Trophoblast cell (in vitro differentiated cells and primary cell): ENCODE data around the gene MIGA1.

Experiments
- DNase-seq, 2 donors: peaks; one replicate each; pipeline ENCODE4 v3.0.0-alpha.2; 2016
- H2AFZ ChIP-seq: 2 replicates; pipeline ENCODE4 v1.6.1; 2013; ENCODE audit warnings: low read length, moderate library complexity, mild to moderate bottlenecking; ENCODE audit not compliant: insufficient read depth, poor library complexity
- H2AK5ac ChIP-seq: 2 replicates; pipeline ENCODE4 v1.6.1; 2013; ENCODE audit warnings: mild to moderate bottlenecking, low read length
- H2BK120ac ChIP-seq: 2 replicates; pipeline ENCODE4 v1.6.1; 2013; ENCODE audit warnings: low read length, mild to moderate bottlenecking, moderate library complexity; ENCODE audit not compliant: insufficient read depth, poor library complexity
- H2BK12ac ChIP-seq: 2 replicates; pipeline ENCODE4 v1.6.1; 2013; ENCODE audit warnings: mild to moderate bottlenecking, low read length, moderate library complexity
- H2BK5ac ChIP-seq: 2 replicates; pipeline ENCODE4 v1.6.1; 2013; ENCODE audit warnings: low read length, low read depth, moderate library complexity, mild to moderate bottlenecking; ENCODE audit not compliant: poor library complexity
- H3K14ac ChIP-seq: 2 replicates; pipeline ENCODE4 v1.6.1; 2013; ENCODE audit warnings: mild to moderate bottlenecking, low read length
- H3K18ac ChIP-seq: 2 replicates; pipeline ENCODE4 v1.6.1; 2013; ENCODE audit warnings: mild to moderate bottlenecking, low read length
- H3K23ac ChIP-seq: 2 replicates; pipeline ENCODE4 v1.6.1; 2013; ENCODE audit warnings: low read length
- H3K27ac ChIP-seq: 2 replicates; pipeline ENCODE4 v1.5.1; 2013; ENCODE audit warnings: low read depth, mild to moderate bottlenecking, inconsistent platforms, low read length, moderate library complexity
- H3K27me3 ChIP-seq: 2 replicates; pipeline ENCODE4 v1.6.1; 2013; ENCODE audit warnings: inconsistent platforms, mild to moderate bottlenecking, low read length, moderate library complexity; ENCODE audit not compliant: insufficient read depth
- H3K36me3 ChIP-seq, 2 experiments: 1 replicate in 1 of 2; 2 replicates in 1 of 2; pipeline ENCODE4 v1.6.1; 2013; ENCODE audit warnings: low read length in 2 of 2, mild to moderate bottlenecking in 2 of 2, moderate library complexity in 1 of 2; ENCODE audit not compliant: insufficient read depth in 2 of 2, control insufficient read depth in 1 of 2
- H3K4ac ChIP-seq: 2 replicates; pipeline ENCODE4 v1.6.1; 2013; ENCODE audit warnings: low read depth, mild to moderate bottlenecking, low read length, moderate library complexity
- H3K4me1 ChIP-seq, 2 experiments: 1 replicate in 1 of 2; 2 replicates in 1 of 2; pipeline ENCODE4 v1.6.1; 2013; ENCODE audit warnings: low read length in 2 of 2, mild to moderate bottlenecking in 2 of 2, moderate library complexity in 1 of 2; ENCODE audit not compliant: insufficient read depth in 2 of 2, control insufficient read depth in 1 of 2
- H3K4me2 ChIP-seq: 2 replicates; pipeline ENCODE4 v1.6.1; 2013; ENCODE audit warnings: inconsistent platforms, mild to moderate bottlenecking, low read length, moderate library complexity
- H3K4me3 ChIP-seq: 2 replicates; pipeline ENCODE4 v1.5.1; 2013; ENCODE audit warnings: mild to moderate bottlenecking, low read depth, low read length, inconsistent platforms
- H3K79me1 ChIP-seq: one replicate; pipeline ENCODE4 v1.6.1; 2013; ENCODE audit warnings: low read length
- H3K79me2 ChIP-seq: 2 replicates; pipeline ENCODE4 v1.6.1; 2013; ENCODE audit warnings: low read length, mild to moderate bottlenecking; ENCODE audit not compliant: control insufficient read depth, insufficient read depth, poor library complexity
- H3K9ac ChIP-seq: 2 replicates; pipeline ENCODE4 v1.6.1; 2013; ENCODE audit warnings: mild to moderate bottlenecking, low read length
- H3K9me3 ChIP-seq: 2 replicates; pipeline ENCODE4 v1.6.1; 2013; ENCODE audit warnings: low read depth, mild to moderate bottlenecking, control low read depth, inconsistent platforms, low read length; ENCODE audit not compliant: insufficient read depth
- H4K12ac ChIP-seq: 2 replicates; pipeline ENCODE4 v1.6.1; 2013; ENCODE audit warnings: low read depth, mild to moderate bottlenecking, low read length, moderate library complexity
- H4K8ac ChIP-seq: 2 replicates; pipeline ENCODE4 v1.6.1; 2013; ENCODE audit warnings: low read depth, mild to moderate bottlenecking, low read length, moderate library complexity
- H4K91ac ChIP-seq: one replicate; pipeline ENCODE4 v1.6.1; 2013; ENCODE audit warnings: low read depth, mild to moderate bottlenecking, low read length, moderate library complexity
- WGBS: extraction: QIAGEN DNeasy Blood & Tissue Kit; methylation state at CpG from one replicate; pipeline ENCODE4 v1.1.7; 2013; ENCODE audit warnings: missing lambda C conversion rate; ENCODE audit not compliant: insufficient read length, insufficient coverage; ENCODE audit errors: extremely low coverage; 5-methylcytosine and 5-hydroxymethylcytosine counted together

MIGA1 gene

DNA sequence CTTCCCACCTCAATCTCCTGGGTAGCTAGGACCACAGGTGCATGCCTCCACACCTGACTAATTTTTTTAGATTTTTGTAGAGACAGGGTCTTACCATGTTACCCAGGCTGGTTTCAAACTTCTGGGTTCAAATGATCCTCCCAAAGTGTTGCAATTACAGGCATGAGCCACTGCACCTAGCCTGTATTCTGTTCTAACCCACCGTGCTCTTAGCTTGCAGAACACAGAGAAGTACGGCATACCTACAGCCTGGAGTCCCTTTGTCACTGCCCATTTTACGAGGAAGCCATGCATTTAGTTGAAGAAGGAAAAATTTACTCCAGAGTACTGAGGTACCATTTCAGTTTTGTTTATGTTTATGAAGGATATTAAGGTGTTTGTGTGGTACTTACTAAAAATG, 79.3 kb downstream of the MIGA1 start:
- Histone ChIP-seq H3K79me1 (no peaks in the 10 kb centered on the region), H2BK12ac (no peak overlapping the region), H3K36me3 (peaks cover 0 to 1% of the 10 kb centered on the region in 2 experiments), H3K9ac (no peak overlapping the region), H3K79me2 (no peaks in the 10 kb centered on the region), H2BK5ac (no peak overlapping the region), H3K23ac (no peak overlapping the region), H3K4ac (no peak overlapping the region), H2AFZ (no peak overlapping the region), H3K27me3 (no peaks in the 10 kb centered on the region), H3K9me3 (no peaks in the 10 kb centered on the region), H3K18ac (no peak overlapping the region), H4K91ac (no peak overlapping the region), H3K14ac (no peak overlapping the region), H3K27ac (no peak overlapping the region), H3K4me3 (no peak overlapping the region), H2BK120ac (no peak overlapping the region), H4K8ac (no peak overlapping the region), H3K4me1 (no peaks in the 10 kb centered on the region), H4K12ac (no peak overlapping the region), H2AK5ac (no peak overlapping the region), H3K4me2 (no peak overlapping the region)
- DNase-seq = no peak
- WGBS = no CpG with 5 or more reads among the region's 3 CpGs

DNA sequence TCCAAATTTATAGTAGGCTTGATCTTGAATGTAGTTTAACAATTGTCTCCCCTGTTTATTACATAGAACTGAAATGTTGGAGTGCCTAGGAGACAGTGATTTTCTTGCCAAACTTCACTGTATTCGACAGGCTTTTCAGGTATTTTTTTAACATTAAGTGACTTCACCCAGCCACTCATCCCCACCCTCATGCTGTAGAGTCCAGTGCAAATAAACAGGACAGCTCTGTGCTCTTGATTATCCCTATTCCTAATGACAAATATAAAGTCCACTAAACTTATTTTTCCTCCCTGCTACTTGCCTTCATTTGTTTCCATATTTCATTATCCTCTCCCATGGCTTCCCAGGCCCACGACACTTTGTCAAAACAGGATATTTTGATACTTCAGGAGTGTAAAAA, 79.8 kb downstream of the MIGA1 start:
- H4K91ac ChIP-seq = no peak overlapping the region

DNA sequence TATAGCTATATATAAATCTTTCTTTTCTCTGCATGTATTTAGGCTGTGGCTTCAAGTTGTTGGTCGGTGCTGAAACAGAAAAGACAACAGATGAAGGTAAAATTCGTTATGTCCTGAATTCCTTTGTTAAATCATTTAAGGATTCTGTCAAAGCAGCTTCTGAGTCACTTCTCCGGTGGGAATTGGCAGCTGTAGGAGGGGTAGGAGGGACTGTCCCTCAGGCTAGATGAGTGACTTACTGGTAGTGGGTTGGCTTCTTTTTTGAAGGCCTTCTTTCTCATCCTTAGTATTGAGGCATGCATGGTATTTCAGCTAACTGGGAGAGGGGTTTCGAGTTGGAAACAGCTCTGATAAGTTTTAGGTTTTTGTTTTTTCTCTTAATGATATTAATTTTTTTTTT, 86.8 kb downstream of the MIGA1 start:
- WGBS = no CpG with 5 or more reads among the region's 4 CpGs
- no peaks in the 10 kb centered on the region for H3K27me3 ChIP-seq
- H3K4me3 ChIP-seq = no peak overlapping the region
- no peak overlapping the region for H2AFZ ChIP-seq
- no peaks in the 10 kb centered on the region for H3K79me1 ChIP-seq
- peaks cover 2% of the 10 kb centered on the region for H3K9me3 ChIP-seq
- H3K9ac ChIP-seq = no peak overlapping the region
- H3K27ac ChIP-seq = no peak overlapping the region
- no peaks in the 10 kb centered on the region for H3K79me2 ChIP-seq
- no peak overlapping the region for H3K18ac ChIP-seq
- peaks cover 4 to 8% of the 10 kb centered on the region in 2 experiments for H3K36me3 ChIP-seq
- no peak overlapping the region for H3K14ac ChIP-seq
- peaks cover 0 to 1% of the 10 kb centered on the region in 2 experiments for H3K4me1 ChIP-seq
- no peak overlapping the region for H3K4ac ChIP-seq
- H4K8ac ChIP-seq = no peak overlapping the region
- H2BK12ac ChIP-seq = no peak overlapping the region
- H2BK120ac ChIP-seq = no peak overlapping the region
- H2BK5ac ChIP-seq = no peak overlapping the region
- no peak overlapping the region for H3K4me2 ChIP-seq
- peak; percentile 46 to 57 for DNase-seq
- H4K91ac ChIP-seq = no peak overlapping the region
- no peak overlapping the region for H2AK5ac ChIP-seq
- H3K23ac ChIP-seq = no peak overlapping the region
- H4K12ac ChIP-seq = no peak overlapping the region

More for the DNA sequence above, 79.8 kb downstream of the MIGA1 start:
- Histone ChIP-seq H3K79me1 (no peaks in the 10 kb centered on the region), H3K4me2 (no peak overlapping the region), H3K4me3 (no peak overlapping the region), H2AFZ (no peak overlapping the region), H2BK12ac (no peak overlapping the region), H3K79me2 (no peaks in the 10 kb centered on the region), H4K8ac (no peak overlapping the region), H3K27ac (no peak overlapping the region), H4K12ac (no peak overlapping the region), H3K18ac (no peak overlapping the region), H3K4me1 (no peaks in the 10 kb centered on the region), H2BK5ac (no peak overlapping the region), H3K14ac (no peak overlapping the region), H2BK120ac (no peak overlapping the region), H3K27me3 (no peaks in the 10 kb centered on the region), H3K4ac (no peak overlapping the region), H3K9ac (no peak overlapping the region), H3K23ac (no peak overlapping the region), H3K9me3 (no peaks in the 10 kb centered on the region), H2AK5ac (no peak overlapping the region), H3K36me3 (peaks cover 0 to 1% of the 10 kb centered on the region in 2 experiments)
- no peak for DNase-seq
- WGBS = no CpG with 5 or more reads among the region's 2 CpGs

DNA sequence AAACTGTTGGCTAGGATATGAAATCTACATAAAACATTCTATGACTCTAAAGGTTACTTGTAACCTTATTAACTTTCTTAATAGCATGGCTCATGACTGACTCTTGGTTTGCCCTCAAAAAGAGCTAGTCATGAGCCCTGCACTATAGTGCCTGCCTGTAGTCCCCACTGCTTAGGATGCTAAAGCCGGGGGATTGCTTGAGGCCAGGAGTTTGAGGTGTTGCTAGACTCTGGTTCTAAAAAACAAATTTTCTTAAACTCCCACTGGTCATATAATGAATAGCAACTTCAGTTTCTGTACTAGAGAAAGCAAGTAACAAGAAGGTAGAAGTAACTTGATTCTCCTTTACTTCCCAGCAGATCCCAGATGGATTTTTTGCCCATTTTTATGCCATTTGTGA, 93.2 kb downstream of the MIGA1 start:
- H3K9me3 ChIP-seq = no peaks in the 10 kb centered on the region
- no peak overlapping the region for H3K4ac ChIP-seq
- no peak overlapping the region for H2BK120ac ChIP-seq
- H3K23ac ChIP-seq = no peak overlapping the region
- no peak overlapping the region for H2BK12ac ChIP-seq
- no peak overlapping the region for H3K4me3 ChIP-seq
- H3K27ac ChIP-seq = no peak overlapping the region
- no peak for DNase-seq
- H3K79me2 ChIP-seq = no peaks in the 10 kb centered on the region
- H3K14ac ChIP-seq = no peak overlapping the region
- H3K27me3 ChIP-seq = no peaks in the 10 kb centered on the region
- no peak overlapping the region for H4K8ac ChIP-seq
- no CpG with 5 or more reads among the region's 1 CpG for WGBS
- no peak overlapping the region for H4K12ac ChIP-seq
- H3K18ac ChIP-seq = no peak overlapping the region
- H3K4me1 ChIP-seq = no peaks in the 10 kb centered on the region
- H3K36me3 ChIP-seq = peaks cover 2 to 5% of the 10 kb centered on the region in 2 experiments
- H3K4me2 ChIP-seq = no peak overlapping the region
- H2BK5ac ChIP-seq = no peak overlapping the region
- H2AFZ ChIP-seq = no peak overlapping the region
- no peaks in the 10 kb centered on the region for H3K79me1 ChIP-seq
- H3K9ac ChIP-seq = no peak overlapping the region
- H2AK5ac ChIP-seq = no peak overlapping the region
- H4K91ac ChIP-seq = no peak overlapping the region
